ENCODE data around the gene NBPF1.
"Not testable (repeated sequence)": the region's sequence is repeated elsewhere in the genome, so short reads cannot be mapped to it uniquely, and the experiment has no call there.

NBPF1 gene

DNA sequence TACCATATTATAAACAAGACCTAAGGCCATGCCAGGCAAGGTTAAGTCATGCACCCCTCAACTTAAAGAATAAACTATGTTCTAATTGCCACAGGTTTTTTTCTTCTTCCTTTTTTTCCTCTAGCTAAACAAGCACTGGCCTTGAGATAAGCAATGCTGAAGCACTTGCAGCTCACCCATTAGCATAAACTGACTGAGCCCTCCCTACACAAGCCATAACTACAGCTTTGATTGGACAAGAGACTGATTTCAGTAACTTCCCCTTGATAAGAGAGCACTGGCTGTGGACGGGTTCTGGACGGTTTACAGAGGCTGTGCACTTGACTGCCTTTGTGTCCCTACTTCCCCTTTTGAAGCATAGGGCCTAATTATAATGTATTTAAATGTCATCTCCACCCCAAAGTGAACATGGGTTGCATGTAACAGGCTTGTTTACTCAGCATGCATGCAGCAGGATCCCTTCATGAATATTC, 72.9 kb downstream of the NBPF1 start:
- DNase-seq, result not testable (repeated sequence)

GRCh38 chr1:16537528-16537927, 75.8 kb downstream of the NBPF1 start:
- DNase-seq, result not testable (repeated sequence)

GRCh38 chr1:16536796-16537195, 76.6 kb downstream of the NBPF1 start:
- DNase-seq, result not testable (repeated sequence)

DNA sequence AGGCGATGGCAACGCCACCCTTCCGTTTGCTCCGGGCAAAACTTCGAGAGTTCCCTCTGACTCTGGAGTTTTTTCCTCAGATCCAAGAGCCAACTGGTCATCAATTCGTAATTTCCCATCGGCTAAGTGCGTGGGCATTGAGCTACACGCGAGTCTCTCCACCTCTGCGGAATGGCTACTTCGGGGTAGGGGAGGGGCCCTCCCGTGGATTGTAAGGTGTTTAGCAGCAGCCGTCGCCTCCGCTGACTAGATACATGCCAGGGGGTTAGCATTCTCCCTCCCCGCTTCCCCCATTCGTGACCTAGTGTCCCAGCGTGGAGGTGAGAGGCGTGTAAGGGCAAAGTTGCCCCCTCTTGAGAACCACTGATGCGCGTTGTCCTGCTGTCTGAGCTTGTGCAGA, 77.5 kb downstream of the NBPF1 start:
- not testable (repeated sequence) for DNase-seq

- DNase-seq, result not testable (repeated sequence)
Measured at GRCh38 chr1:16535487-16535886, 77.9 kb downstream of the NBPF1 start.

- not testable (repeated sequence) for DNase-seq
Measured at GRCh38 chr1:16534829-16535456, 78.4 kb downstream of the NBPF1 start.

- not testable (repeated sequence) for DNase-seq
Measured at GRCh38 chr1:16534239-16534828, 79.0 kb downstream of the NBPF1 start.

- not testable (repeated sequence) for DNase-seq
Measured at GRCh38 chr1:16532235-16532991, 81.0 kb downstream of the NBPF1 start.

GRCh38 chr1:16528338-16528737, 85.0 kb downstream of the NBPF1 start:
- DNase-seq, result not testable (repeated sequence)

DNA sequence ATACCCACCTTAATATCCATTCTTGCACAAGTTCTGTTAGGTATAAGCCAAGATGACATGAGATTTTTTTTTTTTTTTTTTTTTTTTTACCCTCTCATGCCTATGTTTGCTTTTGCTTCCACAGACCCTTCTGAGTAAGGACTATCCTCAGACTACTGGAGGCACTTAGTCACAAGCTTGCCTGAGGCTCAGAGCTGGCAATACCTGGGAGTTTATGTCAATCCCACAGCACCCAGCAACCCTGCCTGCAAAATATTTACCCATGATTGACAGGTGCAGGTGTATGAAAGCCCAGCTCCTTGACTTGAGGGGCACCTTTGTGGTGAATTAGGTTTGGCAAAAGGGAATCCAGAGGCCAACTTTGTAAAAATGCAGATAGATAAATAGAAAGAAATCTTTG, 87.6 kb downstream of the NBPF1 start:
- not testable (repeated sequence) for DNase-seq

DNA sequence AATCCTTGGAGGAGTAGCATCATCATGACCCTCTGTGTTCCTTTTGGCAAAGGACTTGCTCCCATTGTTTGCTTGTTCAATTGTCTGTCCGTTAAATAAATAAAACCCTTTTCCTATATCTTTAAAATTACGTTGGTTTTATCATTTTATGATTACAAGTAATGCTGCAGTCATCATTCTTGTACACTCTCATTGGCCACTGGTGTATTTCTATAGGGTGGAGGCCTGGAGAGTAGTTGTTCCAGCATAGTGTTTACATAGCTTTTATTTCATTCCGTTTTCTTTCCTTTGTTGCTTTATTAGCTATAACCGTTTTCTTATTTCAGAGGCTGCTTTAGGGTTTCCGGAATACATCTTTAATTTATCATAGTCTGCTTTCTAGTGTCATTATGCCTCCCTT, 91.7 kb downstream of the NBPF1 start:
- DNase-seq, result not testable (repeated sequence)

DNA sequence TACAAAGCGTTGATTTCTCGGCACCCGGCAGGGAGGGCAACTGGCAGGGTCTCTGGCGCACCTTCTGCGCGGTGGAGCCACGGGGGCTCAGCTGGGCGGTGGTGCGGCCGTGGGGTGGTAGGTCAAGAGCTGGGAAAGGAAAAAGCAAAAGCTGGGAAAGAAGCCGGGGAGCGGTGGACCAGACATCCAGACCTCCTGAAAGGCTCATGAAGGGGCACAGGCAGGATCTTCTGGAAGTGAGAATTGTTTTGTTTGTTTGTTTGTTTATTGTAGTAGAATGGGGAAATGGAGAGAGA, 92.1 kb downstream of the NBPF1 start:
- no peak for DNase-seq

DNA sequence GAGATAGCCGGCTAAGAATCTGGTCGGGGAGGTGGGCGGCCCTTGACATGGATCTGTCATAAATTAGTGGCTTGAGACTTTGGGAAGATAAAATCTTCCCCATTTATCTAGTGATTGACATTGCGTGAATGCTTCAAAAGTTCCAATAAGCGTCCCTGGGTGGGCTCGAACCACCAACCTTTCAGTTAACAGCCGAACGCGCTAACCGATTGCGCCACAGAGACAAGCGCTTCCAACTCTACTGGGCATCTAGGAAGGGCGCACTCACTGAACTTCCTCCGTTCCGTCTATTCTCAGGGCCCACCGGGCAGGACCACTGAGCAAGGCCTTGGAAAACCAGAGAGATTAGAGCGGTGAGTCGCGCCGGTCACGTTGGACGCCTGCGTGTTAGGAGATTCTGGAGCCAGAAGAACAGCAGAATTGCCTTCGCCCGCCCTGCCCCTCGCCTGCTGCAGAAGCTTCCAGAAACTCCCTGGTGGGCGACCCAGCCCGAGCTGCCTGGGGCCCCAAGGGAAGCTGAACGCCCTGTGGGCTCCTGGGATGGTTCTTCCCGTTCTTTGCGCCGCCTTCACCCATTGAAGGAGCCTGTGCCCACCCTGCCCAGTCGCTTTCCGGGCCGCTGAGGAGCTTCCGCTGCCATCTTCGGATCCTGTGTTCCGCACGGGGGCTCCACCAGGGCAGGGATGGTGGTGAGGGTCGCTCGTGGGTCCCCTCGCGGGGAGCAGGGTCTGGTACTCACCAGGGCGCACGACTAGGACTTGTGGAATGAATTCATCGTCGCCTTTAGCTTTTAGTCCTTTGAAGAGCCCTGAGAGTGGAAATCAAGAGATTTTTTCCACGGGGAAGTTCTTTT, 92.7 kb downstream of the NBPF1 start:
- not testable (repeated sequence) for DNase-seq

DNA sequence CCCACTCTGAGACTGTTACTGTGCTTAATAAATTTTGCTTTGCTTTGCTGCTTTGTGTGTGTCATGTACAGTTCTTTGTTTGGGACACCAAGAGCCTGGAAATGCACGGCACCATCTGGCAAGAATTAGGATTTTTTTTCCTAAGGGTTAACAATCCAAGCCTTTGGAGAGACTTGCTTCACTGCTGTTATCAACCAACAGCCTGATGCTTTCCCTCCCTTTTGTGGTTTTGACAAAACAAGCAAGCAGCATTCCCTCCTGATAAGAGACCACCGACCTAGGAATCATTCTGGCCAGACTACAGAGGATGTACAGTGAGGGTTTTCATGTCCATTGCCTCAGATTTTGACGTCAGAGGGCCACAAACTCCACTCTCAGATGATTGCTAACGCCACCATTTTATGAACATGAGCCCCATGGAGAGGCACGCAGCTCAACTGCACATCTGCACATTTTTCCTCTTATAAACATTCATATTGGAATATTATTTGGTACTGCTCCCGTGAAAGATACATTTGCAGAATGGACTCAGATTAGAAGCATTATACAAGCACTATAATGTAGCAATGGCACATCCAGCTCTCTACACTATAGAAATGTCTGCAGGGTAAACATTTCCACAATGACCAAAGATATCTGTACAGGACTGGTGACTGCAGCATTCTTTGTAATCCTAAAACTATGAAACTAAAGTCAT, 94.0 kb downstream of the NBPF1 start:
- not testable (repeated sequence) for DNase-seq

GRCh38 chr1:16518913-16519254, 94.5 kb downstream of the NBPF1 start:
- not testable (repeated sequence) for DNase-seq

DNA sequence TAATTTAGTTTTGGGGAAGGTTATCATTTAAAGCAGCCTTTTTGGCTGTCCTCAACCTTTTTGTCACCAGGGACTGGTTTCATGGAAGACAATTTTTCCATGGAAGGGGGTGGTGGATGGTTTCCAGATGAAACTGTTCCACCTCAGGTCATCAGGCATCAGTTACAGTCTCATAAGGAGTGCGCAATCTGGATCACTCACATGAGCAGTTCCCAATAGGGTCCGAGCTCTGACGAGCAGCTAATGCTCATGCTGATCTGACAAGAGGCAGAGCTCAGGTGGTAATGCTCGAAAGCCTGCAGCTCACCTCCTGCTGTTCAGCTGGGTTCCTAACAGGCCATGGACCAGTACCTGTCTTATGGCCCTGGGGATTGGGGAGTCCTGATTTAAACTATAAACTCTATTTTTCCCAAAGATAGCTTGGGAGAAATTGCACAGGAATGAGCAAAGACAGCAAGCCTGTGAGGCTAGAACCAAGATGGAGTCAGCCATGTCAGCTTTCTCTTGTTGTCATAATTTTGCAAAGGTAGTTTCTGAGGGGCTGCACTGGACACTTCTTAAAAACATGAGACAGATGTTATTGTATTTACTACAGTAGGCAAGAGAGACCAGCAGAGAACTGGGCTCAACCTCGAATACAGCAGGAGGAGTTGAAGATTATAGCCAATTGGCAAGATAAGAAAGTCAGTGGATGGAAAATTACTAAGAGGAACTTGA, 96.5 kb downstream of the NBPF1 start:
- DNase-seq, result not testable (repeated sequence)

- DNase-seq, result not testable (repeated sequence)
Measured at GRCh38 chr1:16514107-16515055, 99.0 kb downstream of the NBPF1 start, which contains the start of gene RNU1-1. TSS of gene RNU1-1 (minus strand) at chr1:16514285.

- DNase-seq, result peak; percentile 67
Measured at GRCh38 chr1:16513412-16514106, 99.8 kb downstream of the NBPF1 start.

GRCh38 chr1:16512624-16513411, 100.5 kb downstream of the NBPF1 start:
- DNase-seq, result not testable (repeated sequence)
